Measurements from ENCODE around the gene REEP1. TPM values are rescaled to one million over a fixed set of nuclear protein-coding genes. Genes with fewer than 3 reads are reported as not detected.
"Not testable (repeated sequence)": the region's sequence is repeated elsewhere in the genome, so short reads cannot be mapped to it uniquely, and the experiment has no call there.

REEP1 gene
- total RNA-seq, 1 donor from 2014 or later, result 4.9 TPM

- DNase-seq, result no peak
Observed at GRCh38 chr2:86275962-86276361, 61.5 kb downstream of the REEP1 start.

- DNase-seq, result no peak
Observed at GRCh38 chr2:86275384-86275799, 62.0 kb downstream of the REEP1 start.

GRCh38 chr2:86274918-86275275 lies 62.5 kb downstream of the REEP1 start:
- peak; percentile 42 for DNase-seq

- DNase-seq, result peak; percentile 63
Observed at GRCh38 chr2:86274265-86274917, 63.0 kb downstream of the REEP1 start.

- no peak for DNase-seq
Observed at GRCh38 chr2:86272111-86272510, 65.3 kb downstream of the REEP1 start.

- DNase-seq, result no peak
Observed at GRCh38 chr2:86271248-86271647, 66.2 kb downstream of the REEP1 start.

GRCh38 chr2:86263956-86264355 lies 73.5 kb downstream of the REEP1 start:
- no peak for DNase-seq

- DNase-seq, result no peak
Observed at GRCh38 chr2:86260978-86261377, 76.4 kb downstream of the REEP1 start.

- no peak for DNase-seq
Observed at GRCh38 chr2:86258106-86258505, 79.3 kb downstream of the REEP1 start.

GRCh38 chr2:86256982-86257381 lies 80.4 kb downstream of the REEP1 start:
- DNase-seq, result no peak

GRCh38 chr2:86256300-86256699 lies 81.1 kb downstream of the REEP1 start:
- no peak for DNase-seq

GRCh38 chr2:86254576-86255538 lies 82.6 kb downstream of the REEP1 start:
- DNase-seq, result peak; percentile 21

- no peak for DNase-seq
Observed at GRCh38 chr2:86253424-86253823, 84.0 kb downstream of the REEP1 start.

- peak; percentile 49 for DNase-seq
Observed at GRCh38 chr2:86251840-86252266, 85.6 kb downstream of the REEP1 start.

GRCh38 chr2:86249579-86250391 lies 87.6 kb downstream of the REEP1 start:
- peak; percentile 48 for DNase-seq

GRCh38 chr2:86249176-86249575 lies 88.2 kb downstream of the REEP1 start:
- no peak for DNase-seq

GRCh38 chr2:86245222-86245621 lies 92.2 kb downstream of the REEP1 start:
- DNase-seq, result not testable (repeated sequence)

- DNase-seq, result not testable (repeated sequence)
Observed at GRCh38 chr2:86244781-86245180, 92.6 kb downstream of the REEP1 start.

- DNase-seq, result no peak
Observed at GRCh38 chr2:86243950-86244733, 93.3 kb downstream of the REEP1 start.

GRCh38 chr2:86243272-86243671 lies 94.2 kb downstream of the REEP1 start:
- DNase-seq, result no peak

- no peak for DNase-seq
Observed at GRCh38 chr2:86241611-86242010, 95.8 kb downstream of the REEP1 start.

GRCh38 chr2:86240251-86240650 lies 97.2 kb downstream of the REEP1 start:
- DNase-seq, result no peak

Measured in dermis blood vessel endothelial cell (primary cell).